Tibial artery (tissue), 4 donors: Measurements from ENCODE around the gene TOMT.

ENCODE experiments used
- DNase-seq, 2 donors: peaks; one replicate each; pipeline ENCODE4 v3.0.0-alpha.2; 2019
- H3K27ac ChIP-seq, 2 donors: fragments of 200-600 bp; sonication (generic) in 1 of 2; 1 replicate in 1 of 2; 2 replicates in 1 of 2; pipeline ENCODE4 v1.5.1; 2018 to 2019; ENCODE audit warnings: mild to moderate bottlenecking in 1 of 2
- H3K27me3 ChIP-seq, 2 donors: fragments of 200-600 bp; sonication (generic) in 1 of 2; one replicate each; pipeline versions ENCODE4 v1.5.1 to v1.6.0; 2016 to 2019
- H3K36me3 ChIP-seq, 3 donors: fragments of 200-600 bp; sonication (generic) in 2 of 3; one replicate each; pipeline ENCODE4 v1.5.1; 2016 to 2019; ENCODE audit warnings: mild to moderate bottlenecking in 2 of 3
- H3K4me1 ChIP-seq, 4 donors: fragments of 200-600 bp; sonication (generic) in 2 of 4; 1 replicate in 3 of 4; 2 replicates in 1 of 4; pipeline ENCODE4 v1.5.1; 2016 to 2019
- H3K4me3 ChIP-seq, 2 donors: fragments of 200-600 bp; sonication (generic) in 1 of 2; 1 replicate in 1 of 2; 2 replicates in 1 of 2; pipeline ENCODE4 v1.5.1; 2018 to 2019; ENCODE audit warnings: mild to moderate bottlenecking in 2 of 2
- H3K9me3 ChIP-seq, 3 donors: fragments of 200-600 bp; sonication (generic) in 1 of 3; one replicate each; pipeline ENCODE4 v1.5.1; 2016 to 2019
- CTCF ChIP-seq, 2 experiments: fragments of 200-600 bp in 1 of 2; fragments of 450-650 bp in 1 of 2; IDR thresholded peaks; one replicate each; pipeline ENCODE4 v1.5.1; 2017 to 2019; ENCODE audit warnings: antibody characterized with exemption in 2 of 2, mild to moderate bottlenecking in 1 of 2, moderate library complexity in 1 of 2
- intact Hi-C: fragments of 100-400 bp; cut with DNase I; formaldehyde crosslinking; loops from one replicate; pipeline ENCODE4 v1.15.0; 2023; ENCODE audit warnings: low total_unique reads

TOMT gene

GRCh38 chr11:72120930-72121329 lies 15.2 kb downstream of the TOMT start:
- intact Hi-C loops: no loop called here
- Histone ChIP-seq H3K4me1 (no peaks in the 10 kb centered on the region), H3K4me3 (no peak overlapping the region)

GRCh38 chr11:72122607-72123006 lies 16.9 kb downstream of the TOMT start:
- no peaks in the 10 kb centered on the region for H3K4me1 ChIP-seq
- peaks cover 0 to 26% of the 10 kb centered on the region in 2 donors for H3K27me3 ChIP-seq
- no peak for TF ChIP-seq CTCF (IDR thresholded peaks at IDR 0.05)
- DNase-seq: no peak
- H3K27ac ChIP-seq: no peak overlapping the region
- no peaks in the 10 kb centered on the region for H3K36me3 ChIP-seq
- intact Hi-C loops: no loop called here
- no peak overlapping the region for H3K4me3 ChIP-seq
- no peaks in the 10 kb centered on the region for H3K9me3 ChIP-seq

More at GRCh38 chr11:72120930-72121329, 15.2 kb downstream of the TOMT start:
- Histone ChIP-seq H3K27me3 (peaks cover 0 to 30% of the 10 kb centered on the region in 2 donors), H3K27ac (no peak overlapping the region), H3K36me3 (no peaks in the 10 kb centered on the region), H3K9me3 (no peaks in the 10 kb centered on the region)
- DNase-seq: no peak
- no peak for TF ChIP-seq CTCF (IDR thresholded peaks at IDR 0.05)

- H3K4me1 ChIP-seq: no peaks in the 10 kb centered on the region
- H3K27ac ChIP-seq: no peak overlapping the region
- H3K9me3 ChIP-seq: no peaks in the 10 kb centered on the region
- H3K4me3 ChIP-seq: no peak overlapping the region
- intact Hi-C loops: no loop called here
- peaks cover 0 to 21% of the 10 kb centered on the region in 2 donors for H3K27me3 ChIP-seq
- no peak for DNase-seq
- TF ChIP-seq CTCF (IDR thresholded peaks at IDR 0.05): no peak
- H3K36me3 ChIP-seq: no peaks in the 10 kb centered on the region
Observed at GRCh38 chr11:72123117-72123653, 17.5 kb downstream of the TOMT start.

GRCh38 chr11:72124046-72124445 lies 18.3 kb downstream of the TOMT start:
- peaks cover 0 to 16% of the 10 kb centered on the region in 2 donors for H3K27me3 ChIP-seq
- no peaks in the 10 kb centered on the region for H3K9me3 ChIP-seq
- no peak for DNase-seq
- TF ChIP-seq CTCF (IDR thresholded peaks at IDR 0.05): no peak
- H3K4me3 ChIP-seq: no peak overlapping the region
- no peaks in the 10 kb centered on the region for H3K36me3 ChIP-seq
- intact Hi-C loops: no loop called here
- no peak overlapping the region for H3K27ac ChIP-seq
- no peaks in the 10 kb centered on the region for H3K4me1 ChIP-seq

GRCh38 chr11:72125956-72126355 lies 20.2 kb downstream of the TOMT start:
- Histone ChIP-seq H3K27me3 (peaks cover 0 to 7% of the 10 kb centered on the region in 2 donors), H3K4me1 (no peaks in the 10 kb centered on the region), H3K4me3 (no peak overlapping the region), H3K27ac (no peak overlapping the region), H3K9me3 (no peaks in the 10 kb centered on the region), H3K36me3 (no peaks in the 10 kb centered on the region)
- TF ChIP-seq CTCF (IDR thresholded peaks at IDR 0.05): no peak
- intact Hi-C loops: no loop called here
- DNase-seq: no peak

- intact Hi-C loops: no loop called here
- TF ChIP-seq CTCF (IDR thresholded peaks at IDR 0.05): no peak
- no peak for DNase-seq
- Histone ChIP-seq H3K27ac (no peak overlapping the region), H3K36me3 (no peaks in the 10 kb centered on the region), H3K27me3 (peaks cover 0 to 7% of the 10 kb centered on the region in 2 donors), H3K4me3 (no peak overlapping the region), H3K9me3 (no peaks in the 10 kb centered on the region), H3K4me1 (no peaks in the 10 kb centered on the region)
Observed at GRCh38 chr11:72127923-72128322, 22.2 kb downstream of the TOMT start.
